ENCODE results near the gene NIN. TPM values are rescaled to one million over a fixed set of nuclear protein-coding genes. Genes with fewer than 3 reads are reported as not detected.
A peak's percentile ranks its signal among the peaks of the same experiment; 100 is the strongest.

Gene NIN
- total RNA-seq, 1 donor from 2014 or later = 31.9 TPM

GRCh38 chr14:50759800-50760543 lies 71.0 kb downstream of the NIN start:
- ATAC-seq = no peak

- no peak for ATAC-seq
Observed at GRCh38 chr14:50758945-50759344, 72.0 kb downstream of the NIN start.

GRCh38 chr14:50758305-50758704 lies 72.7 kb downstream of the NIN start:
- no peak for ATAC-seq

- no peak for ATAC-seq
Observed at GRCh38 chr14:50757702-50758101, 73.3 kb downstream of the NIN start.

- ATAC-seq = peak; percentile 11
Observed at GRCh38 chr14:50756300-50756699, 74.7 kb downstream of the NIN start.

GRCh38 chr14:50750323-50750722 lies 80.6 kb downstream of the NIN start:
- ATAC-seq = no peak

GRCh38 chr14:50745401-50746058 lies 85.4 kb downstream of the NIN start:
- no peak for ATAC-seq

GRCh38 chr14:50744231-50744630 lies 86.7 kb downstream of the NIN start:
- no peak for ATAC-seq

- ATAC-seq = peak; percentile 60
Observed at GRCh38 chr14:50741567-50741966, 89.4 kb downstream of the NIN start.

GRCh38 chr14:50740856-50741255 lies 90.1 kb downstream of the NIN start:
- no peak for ATAC-seq

GRCh38 chr14:50739186-50739585 lies 91.8 kb downstream of the NIN start:
- ATAC-seq = no peak

- no peak for ATAC-seq
Observed at GRCh38 chr14:50736932-50737419, 94.0 kb downstream of the NIN start.

GRCh38 chr14:50734950-50735695 lies 95.8 kb downstream of the NIN start:
- ATAC-seq = peak; percentile 92

- no peak for ATAC-seq
Observed at GRCh38 chr14:50733494-50733893, 97.5 kb downstream of the NIN start.

- ATAC-seq = no peak
Observed at GRCh38 chr14:50728836-50729235, 102.1 kb downstream of the NIN start.

- no peak for ATAC-seq
Observed at GRCh38 chr14:50726372-50727107, 104.4 kb downstream of the NIN start.

GRCh38 chr14:50725761-50726160 lies 105.2 kb downstream of the NIN start:
- no peak for ATAC-seq

GRCh38 chr14:50719911-50720759 lies 110.8 kb downstream of the NIN start:
- ATAC-seq = peak; percentile 84

- no peak for ATAC-seq
Observed at GRCh38 chr14:50718949-50719348, 112.0 kb downstream of the NIN start.

- no peak for ATAC-seq
Observed at GRCh38 chr14:50717811-50718210, 113.2 kb downstream of the NIN start.

GRCh38 chr14:50714450-50715073 lies 116.4 kb downstream of the NIN start:
- ATAC-seq = peak; percentile 60

Measured in esophagus mucosa (tissue), 1 donor.